ENCODE results near the gene POLR3E. TPM values are rescaled to one million over a fixed set of nuclear protein-coding genes. Genes with fewer than 3 reads are reported as not detected.
"Not testable (repeated sequence)": the region's sequence is repeated elsewhere in the genome, so short reads cannot be mapped to it uniquely, and the experiment has no call there.

POLR3E gene
- total RNA-seq, 1 donor from 2014 or later, result 26.1 TPM

DNA sequence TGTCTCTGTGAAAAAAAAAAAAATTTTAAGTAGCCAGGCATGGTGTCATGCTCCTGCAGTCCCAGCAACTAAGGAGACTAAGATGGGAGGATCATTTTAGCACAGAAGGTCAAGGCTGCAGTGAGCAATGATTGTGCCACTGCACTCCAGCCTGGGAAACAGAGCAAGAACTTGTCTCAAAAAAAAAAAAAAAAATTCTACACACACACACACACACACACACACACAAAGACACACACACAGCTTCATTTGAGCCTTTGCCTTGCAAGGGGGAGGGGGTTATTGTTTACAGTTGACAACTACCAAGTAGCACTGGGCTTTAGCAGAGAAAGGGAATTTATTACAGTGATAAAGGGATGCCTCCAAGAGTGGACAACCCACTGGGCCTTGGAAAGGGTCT lies 4.9 kb upstream of the POLR3E start:
- no peak for ATAC-seq
- DNase-seq (ENCODE audit: low spot score), result no peak

DNA sequence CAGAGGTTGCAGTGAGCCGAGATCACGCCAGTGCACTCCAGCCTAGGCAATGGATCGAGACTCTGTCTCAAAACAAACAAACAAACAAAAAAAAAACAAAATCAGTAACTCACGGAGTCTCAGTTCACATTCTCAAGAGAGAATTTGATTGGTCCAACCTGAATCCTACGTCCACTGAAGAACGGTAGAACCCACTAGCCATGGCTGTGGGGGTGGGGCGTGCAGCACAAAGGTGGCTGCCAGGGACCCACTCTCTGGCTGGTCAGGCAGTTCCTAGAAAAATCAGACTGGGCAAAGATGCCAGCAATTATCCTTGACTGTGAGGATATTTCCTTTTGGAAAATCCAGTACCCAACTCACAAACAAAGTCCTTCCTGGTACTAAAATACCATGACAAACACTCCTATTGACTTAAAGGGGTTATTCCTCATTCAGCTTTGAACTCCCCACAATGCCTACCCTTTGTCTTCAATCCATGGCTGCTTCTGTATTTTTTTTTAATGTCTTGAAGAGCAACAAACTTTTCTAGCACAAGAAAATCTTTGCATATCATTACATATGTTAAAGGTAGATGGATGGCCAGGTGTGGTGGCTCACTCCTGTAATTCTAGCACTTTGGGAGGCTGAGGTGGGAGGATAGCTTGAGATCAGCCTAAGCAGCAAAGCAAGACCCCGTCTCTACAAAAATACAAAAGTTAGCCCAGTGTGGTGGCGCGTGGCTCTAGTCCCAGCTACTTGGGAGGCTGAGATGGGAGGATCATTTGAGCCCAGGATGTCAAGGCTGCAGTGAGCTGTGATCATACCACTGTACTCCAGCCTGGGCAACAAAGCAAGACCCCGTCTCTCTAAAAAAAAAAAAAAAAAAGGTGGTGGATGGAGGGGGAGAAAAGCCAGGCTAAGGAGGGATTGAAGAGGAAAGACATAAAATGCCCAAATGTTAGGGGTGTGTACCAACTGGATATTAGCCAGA lies 3.8 kb upstream of the POLR3E start:
- ATAC-seq, result no peak
- no peak for DNase-seq (ENCODE audit: low spot score)

GRCh38 chr16:22296225-22297113 lies 740 bp upstream of the POLR3E start:
- ATAC-seq, result no peak
- no peak for DNase-seq (ENCODE audit: low spot score)

- DNase-seq (ENCODE audit: low spot score) (peak; percentile 77), ATAC-seq (peak; percentile 39)
Observed at GRCh38 chr16:22297871-22298733, 893 bp downstream of the POLR3E start.

- DNase-seq (ENCODE audit: low spot score) (no peak), ATAC-seq (no peak)
Observed at GRCh38 chr16:22299036-22299435, 1.8 kb downstream of the POLR3E start.

DNA sequence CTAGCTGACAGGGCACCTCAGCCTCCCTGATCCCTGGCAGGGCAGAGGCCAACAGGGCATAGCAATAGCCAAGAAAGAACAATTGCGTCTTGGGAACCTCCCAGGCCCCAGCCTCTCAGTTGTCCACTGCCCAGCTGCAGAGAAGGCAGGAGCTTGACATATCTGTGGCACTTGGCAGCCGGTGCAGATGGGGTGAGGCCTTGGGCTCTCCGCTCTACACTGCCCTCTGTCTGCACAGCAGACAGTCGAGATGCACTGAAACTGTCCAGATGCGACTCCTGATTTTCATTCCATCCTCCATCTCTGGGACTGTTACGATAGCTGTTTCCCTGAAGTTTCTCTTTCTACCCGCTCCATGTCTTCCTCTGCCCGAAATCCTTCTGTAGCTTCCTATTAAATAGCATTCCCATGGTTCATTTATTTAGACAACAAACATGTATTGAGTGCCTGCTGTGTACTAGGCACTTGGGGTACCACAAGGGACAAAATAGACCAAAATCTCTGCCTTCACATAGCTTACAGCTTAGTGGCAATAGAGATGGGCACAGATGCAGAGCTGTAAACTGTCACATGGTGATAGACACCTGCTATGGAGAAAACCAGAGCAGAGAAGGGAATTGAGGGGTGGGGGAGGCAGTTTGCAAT lies 3.3 kb downstream of the POLR3E start:
- peak; percentile 70 for DNase-seq (ENCODE audit: low spot score)
- peak; percentile 45 for ATAC-seq

GRCh38 chr16:22301423-22301822 lies 4.2 kb downstream of the POLR3E start:
- not testable (repeated sequence) for ATAC-seq; DNase-seq (ENCODE audit: low spot score)

GRCh38 chr16:22302776-22303363 lies 5.7 kb downstream of the POLR3E start:
- DNase-seq (ENCODE audit: low spot score) (no peak), ATAC-seq (no peak)

- DNase-seq (ENCODE audit: low spot score) (no peak), ATAC-seq (no peak)
Observed at GRCh38 chr16:22304411-22304810, 7.2 kb downstream of the POLR3E start.

- ATAC-seq (no peak), DNase-seq (ENCODE audit: low spot score) (no peak)
Observed at GRCh38 chr16:22306788-22307187, 9.6 kb downstream of the POLR3E start.

DNA sequence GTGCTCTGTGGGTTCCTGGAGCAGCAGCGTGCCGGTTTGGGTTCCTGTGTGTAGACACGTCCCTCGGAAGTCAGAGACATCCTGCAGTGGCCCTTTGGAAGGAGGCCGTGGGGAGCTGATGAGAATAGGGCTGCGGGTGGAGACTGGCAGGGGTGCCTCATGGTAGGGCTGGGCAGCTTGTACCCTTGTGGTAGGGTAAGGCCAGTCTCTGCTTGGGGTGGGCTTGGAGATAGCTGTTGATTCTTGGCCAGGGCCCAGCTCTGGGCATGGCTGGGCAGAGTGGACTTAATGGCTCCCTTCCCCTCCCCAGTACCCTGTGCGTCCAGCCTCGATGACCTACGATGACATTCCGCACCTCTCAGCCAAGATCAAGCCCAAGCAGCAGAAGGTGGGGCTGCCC lies 10.6 kb downstream of the POLR3E start:
- ATAC-seq (no peak), DNase-seq (ENCODE audit: low spot score) (no peak)

GRCh38 chr16:22308824-22309520 lies 11.8 kb downstream of the POLR3E start:
- DNase-seq (ENCODE audit: low spot score) (no peak), ATAC-seq (no peak)

DNA sequence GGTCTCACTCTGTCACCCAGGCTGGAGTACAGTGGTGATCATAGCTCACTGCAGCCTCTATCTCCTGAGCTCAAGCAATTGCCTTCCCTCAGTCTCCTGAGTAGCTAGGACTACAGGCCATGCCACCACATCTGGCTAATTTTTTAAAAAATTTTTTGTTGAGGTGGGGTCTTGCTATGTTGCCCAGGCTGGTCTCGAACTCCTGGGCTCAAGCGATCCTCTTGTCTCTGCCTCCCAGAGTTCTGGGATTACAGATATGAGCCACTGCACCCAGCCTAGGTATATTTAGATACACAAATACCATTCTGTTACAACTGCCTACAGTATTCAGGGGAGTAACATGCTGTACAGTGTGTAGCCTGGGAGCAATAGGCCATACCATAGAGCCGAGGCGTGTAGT lies 14.3 kb downstream of the POLR3E start:
- ATAC-seq (no peak), DNase-seq (ENCODE audit: low spot score) (no peak)

DNA sequence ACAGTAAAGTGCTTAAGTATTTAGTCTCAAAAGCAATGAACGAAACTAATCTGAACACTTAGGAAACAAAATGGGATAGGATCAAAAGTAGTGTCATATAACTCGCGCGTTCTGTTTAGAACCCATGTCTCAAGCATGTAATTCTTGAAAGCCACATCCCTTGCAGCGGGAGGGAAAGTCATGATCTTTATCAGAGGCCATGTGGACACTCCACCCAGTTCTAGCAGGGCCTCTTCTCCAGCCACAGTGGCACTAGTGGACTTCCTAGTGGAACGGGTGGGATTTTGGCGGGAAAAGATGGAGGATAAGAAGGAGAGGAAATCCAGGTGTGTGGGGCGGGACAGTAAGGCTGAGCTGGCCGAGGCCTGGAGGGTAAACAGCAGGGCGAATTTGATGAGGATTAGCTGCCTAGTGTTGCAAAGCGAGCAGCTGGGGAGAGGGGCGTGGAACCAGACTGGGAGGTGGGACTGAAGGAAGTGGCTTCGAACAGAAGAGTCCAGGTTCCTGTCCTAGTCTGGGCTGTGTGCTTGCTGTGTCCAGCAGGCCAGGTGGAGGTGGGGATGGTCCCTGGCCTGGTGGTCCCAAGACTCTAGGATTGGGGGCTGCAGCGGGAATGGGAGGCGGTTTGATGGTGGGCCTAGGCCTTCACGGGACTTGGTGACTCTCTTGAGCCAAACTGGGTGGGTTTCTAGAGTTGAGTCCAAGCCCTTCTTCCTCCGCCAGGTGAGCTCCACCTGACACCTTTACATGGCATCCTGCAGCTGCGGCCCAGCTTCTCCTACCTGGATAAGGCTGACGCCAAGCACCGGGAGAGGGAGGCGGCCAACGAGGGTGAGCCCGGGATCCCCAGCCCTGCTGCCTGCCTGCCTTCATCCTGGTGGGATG lies 15.9 kb downstream of the POLR3E start:
- DNase-seq (ENCODE audit: low spot score) (no peak), ATAC-seq (no peak)

DNA sequence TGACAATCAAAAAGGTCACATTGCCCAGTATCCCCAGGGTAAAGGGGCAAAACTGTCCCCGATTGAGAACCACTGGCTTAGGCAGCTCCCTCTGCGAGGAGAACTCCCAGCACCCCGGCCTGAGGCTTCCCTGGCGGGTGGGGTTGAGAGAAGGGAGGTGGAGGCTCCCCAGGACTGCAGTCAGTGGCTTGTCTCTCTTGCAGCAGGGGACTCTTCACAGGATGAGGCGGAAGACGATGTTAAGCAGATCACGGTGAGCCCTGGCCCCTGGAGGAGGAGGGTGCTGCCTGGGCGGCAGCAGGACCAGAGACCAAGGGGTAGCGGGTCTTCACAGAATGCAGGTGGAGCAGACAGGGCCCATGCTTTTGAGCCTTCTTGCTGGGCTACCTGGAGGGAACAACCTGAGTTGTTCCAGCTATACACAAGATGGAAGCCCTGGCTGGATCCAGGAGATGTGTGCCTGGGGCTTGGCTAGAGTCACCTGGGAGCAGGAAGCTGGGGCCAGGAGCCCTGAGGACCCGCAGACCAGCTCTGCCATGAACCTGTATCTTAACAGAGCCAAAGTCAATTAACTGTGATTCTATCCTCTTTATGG lies 16.8 kb downstream of the POLR3E start:
- DNase-seq (ENCODE audit: low spot score), result no peak
- ATAC-seq, result no peak

GRCh38 chr16:22314661-22315626 lies 17.7 kb downstream of the POLR3E start:
- ATAC-seq (no peak), DNase-seq (ENCODE audit: low spot score) (peak; percentile 37)

GRCh38 chr16:22315979-22316378 lies 18.8 kb downstream of the POLR3E start:
- DNase-seq (ENCODE audit: low spot score) (peak; percentile 7), ATAC-seq (no peak)
